Measurements from ENCODE around the gene PNKP.

PNKP gene

GRCh38 chr19:49894879-49895565 lies 27.6 kb upstream of the PNKP start:
- no peak overlapping the region for H3K27ac ChIP-seq

GRCh38 chr19:49894011-49894664 lies 26.8 kb upstream of the PNKP start:
- H3K27ac ChIP-seq, result no peak overlapping the region
- no peak for TF ChIP-seq CTCF (conservative IDR thresholded peaks at IDR 0.05)

More at GRCh38 chr19:49894879-49895565, 27.6 kb upstream of the PNKP start:
- TF ChIP-seq CTCF (conservative IDR thresholded peaks at IDR 0.05), result no peak

- TF ChIP-seq CTCF (conservative IDR thresholded peaks at IDR 0.05), result no peak
- no peak overlapping the region for H3K27ac ChIP-seq
These were observed 25.3 kb upstream of the PNKP start for GRCh38 chr19:49892716-49893115.

- no peak for TF ChIP-seq CTCF (conservative IDR thresholded peaks at IDR 0.05)
- no peak overlapping the region for H3K27ac ChIP-seq
These were observed 24.0 kb upstream of the PNKP start for GRCh38 chr19:49891393-49891792.

GRCh38 chr19:49890349-49891311 lies 23.3 kb upstream of the PNKP start:
- H3K27ac ChIP-seq, result no peak overlapping the region
- peak; percentile 46 for TF ChIP-seq CTCF (conservative IDR thresholded peaks at IDR 0.05)

GRCh38 chr19:49889687-49890348 lies 22.4 kb upstream of the PNKP start:
- peak; percentile 71 for TF ChIP-seq CTCF (conservative IDR thresholded peaks at IDR 0.05)
- no peak overlapping the region for H3K27ac ChIP-seq

Data from VCaP (cell line).